Aorta (tissue), 5 donors: ENCODE data around the gene CD200. TPM values are rescaled to one million over a fixed set of nuclear protein-coding genes. Genes with fewer than 3 reads are reported as not detected.

Experiments
- ATAC-seq: fragments of 200-7000 bp; cut with Tn5 transposase; one replicate; pipeline ENCODE4 v1.9.1; 2022; ENCODE audit warnings: moderate library complexity; ENCODE audit not compliant: low FRiP score
- DNase-seq, 2 donors: peaks; one replicate each; pipeline ENCODE4 v3.0.0-alpha.2; 2020
- H3K27ac ChIP-seq, 2 donors: one replicate each; pipeline ENCODE4 v1.5.1; 2013; ENCODE audit warnings: low read length in 2 of 2, mild to moderate bottlenecking in 2 of 2, moderate library complexity in 2 of 2, control low read depth in 1 of 2, inconsistent platforms in 1 of 2, low read depth in 1 of 2
- H3K27me3 ChIP-seq, 2 donors: one replicate each; pipeline ENCODE4 v1.6.1; 2013; ENCODE audit warnings: control low read depth in 1 of 2, low read length in 1 of 2, mild to moderate bottlenecking in 1 of 2, moderate library complexity in 1 of 2; ENCODE audit not compliant: insufficient read depth in 2 of 2, control insufficient read depth in 1 of 2
- H3K36me3 ChIP-seq, 2 donors: one replicate each; pipeline ENCODE4 v1.6.1; 2013; ENCODE audit warnings: control low read depth in 1 of 2, low read length in 1 of 2, mild to moderate bottlenecking in 1 of 2; ENCODE audit not compliant: insufficient read depth in 2 of 2, control insufficient read depth in 1 of 2
- H3K4me1 ChIP-seq, 2 donors: one replicate each; pipeline ENCODE4 v1.6.1; 2013; ENCODE audit warnings: low read length in 2 of 2, control low read depth in 1 of 2, mild to moderate bottlenecking in 1 of 2, moderate library complexity in 1 of 2; ENCODE audit not compliant: insufficient read depth in 2 of 2, control insufficient read depth in 1 of 2
- H3K4me3 ChIP-seq, 2 donors: one replicate each; pipeline ENCODE4 v1.5.1; 2013; ENCODE audit warnings: low read length in 2 of 2, control low read depth in 1 of 2, mild to moderate bottlenecking in 1 of 2
- H3K9me3 ChIP-seq: one replicate; pipeline ENCODE4 v1.6.1; 2013; ENCODE audit warnings: mild to moderate bottlenecking, low read length; ENCODE audit not compliant: control insufficient read depth
- WGBS, 2 donors: extraction: QIAGEN DNeasy Blood & Tissue Kit; methylation state at CpG; one replicate each; pipeline ENCODE4 v1.1.7; 2013; 5-methylcytosine and 5-hydroxymethylcytosine counted together
- intact Hi-C, 2 donors: fragments of 100-400 bp; cut with DNase I; formaldehyde crosslinking; loops; one replicate each; pipeline versions ENCODE4 v1.14.2 to v1.15.0; 2022
- polyA plus RNA-seq, 2 donors: library from polyadenylated mRNA; stranded (reverse); fragments of 200-250 nt; gene quantifications; one replicate each; pipeline ENCODE4 v1.2.3, GENCODE V29; 2013
- total RNA-seq, 2 donors: library from RNA; stranded (reverse); fragmentation: NEBNext Ultra II Directional; extraction: Animal tissue kit (Norgen Biotek cat#: 25700); gene quantifications; one replicate each; pipeline ENCODE4 v1.2.1, GENCODE V29; 2021
- donor health status: healthy with polysubstance abuse.
- donor health status: Bipolar disorder and iron deficiency.
- donor health status: DM: no; HTN: no; CAD: no.
- donor health status: DM: no; HTN: no; CAD: no.
- donor health status: DM: yes; HTN: yes; CAD: no.

Gene CD200
- total and polyA plus RNA-seq, 4 donors: 15.8 to 45.3 (median 29.9) TPM

DNA sequence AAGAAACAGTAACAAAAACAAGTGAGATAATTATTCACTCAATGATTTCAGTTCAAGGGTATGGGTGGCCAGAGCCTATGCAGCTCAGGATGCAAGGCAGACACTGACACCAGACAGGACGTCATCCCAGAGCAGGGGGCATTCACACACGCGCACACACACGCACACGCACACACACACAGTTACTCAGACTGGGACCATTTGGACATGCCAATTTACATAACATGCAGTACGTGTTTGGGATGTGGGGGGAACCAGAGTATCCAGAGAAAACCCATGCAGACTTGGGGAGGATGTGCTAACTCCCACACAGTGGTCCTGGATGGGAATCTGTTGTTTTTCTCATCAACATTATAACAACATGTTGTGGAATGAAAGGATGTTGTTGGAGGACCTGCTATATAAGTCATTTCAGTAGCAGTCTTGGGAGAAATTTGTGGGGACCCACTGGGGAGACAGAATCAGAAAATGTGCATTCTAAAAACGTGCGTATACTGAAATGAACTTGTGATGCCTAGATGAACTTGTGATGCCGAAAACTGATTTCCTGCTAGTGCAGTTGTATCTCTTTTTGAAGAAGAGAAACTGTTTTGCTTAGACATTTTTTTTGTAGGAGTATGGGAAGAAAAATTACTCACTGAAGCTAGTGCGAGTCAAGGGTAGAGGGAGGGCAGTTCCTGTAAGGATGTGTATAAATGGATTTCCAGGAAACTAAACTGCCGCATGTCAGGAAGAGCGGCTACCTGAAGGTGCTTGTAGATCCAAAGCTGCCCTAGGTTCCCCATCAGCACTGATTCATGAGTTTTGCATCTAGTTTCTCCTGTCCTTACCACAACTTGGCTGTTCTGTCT, 25.2 kb downstream of the CD200 start:
- intact Hi-C loops: loop anchor here in 1 of 2 donors (2.0 kb wide), 1 partner anchor 67 kb away; no protein-coding TSS in a partner anchor
- H3K4me3 ChIP-seq: peak overlapping the region in 1 of 2 donors; percentile 41
- H3K4me1 ChIP-seq: peaks cover 0 to 2% of the 10 kb centered on the region in 2 donors

DNA sequence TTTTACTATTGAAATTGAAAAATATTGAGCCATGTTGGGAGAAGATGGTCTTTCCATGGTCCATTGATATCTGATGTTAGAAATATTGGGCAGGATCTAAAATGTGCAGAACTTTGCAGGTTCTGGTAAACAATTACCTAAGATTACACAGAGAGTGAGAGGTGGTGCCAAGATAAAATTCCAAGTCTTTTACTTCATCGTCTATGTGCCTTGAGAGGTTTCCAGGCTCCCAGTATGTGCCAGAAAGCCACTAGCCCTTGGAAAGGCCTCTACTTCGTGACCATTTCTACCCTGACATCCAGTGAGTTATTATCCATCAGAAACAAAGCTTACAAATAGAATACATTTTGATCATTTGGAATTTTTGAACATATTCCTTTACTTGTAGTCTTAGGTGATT, 27.6 kb downstream of the CD200 start:
- Histone ChIP-seq H3K4me3 (no peak overlapping the region), H3K27ac (no peak overlapping the region), H3K36me3 (no peaks in the 10 kb centered on the region), H3K27me3 (no peaks in the 10 kb centered on the region), H3K4me1 (peaks cover 0 to 2% of the 10 kb centered on the region in 2 donors), H3K9me3 (no peaks in the 10 kb centered on the region)
- peak; percentile 53 to 66 for DNase-seq
- intact Hi-C loops: loop anchor here in 1 of 2 donors (5.0 kb wide), 1 partner anchor 52 kb away; no protein-coding TSS in a partner anchor
- ATAC-seq: peak; percentile 49
- WGBS, 2 donors: 0 to 4% methylated on average over 2 of the region's 2 CpGs

More for the DNA sequence above, 25.2 kb downstream of the CD200 start:
- Histone ChIP-seq H3K36me3 (no peaks in the 10 kb centered on the region), H3K27me3 (no peaks in the 10 kb centered on the region), H3K9me3 (no peaks in the 10 kb centered on the region), H3K27ac (peak overlapping the region; percentile 43 to 92)
- DNase-seq (peak; percentile 60 to 74), ATAC-seq (peak; percentile 52)
- 43 to 44% methylated on average over 12 of the region's 12 CpGs for WGBS, 2 donors

DNA sequence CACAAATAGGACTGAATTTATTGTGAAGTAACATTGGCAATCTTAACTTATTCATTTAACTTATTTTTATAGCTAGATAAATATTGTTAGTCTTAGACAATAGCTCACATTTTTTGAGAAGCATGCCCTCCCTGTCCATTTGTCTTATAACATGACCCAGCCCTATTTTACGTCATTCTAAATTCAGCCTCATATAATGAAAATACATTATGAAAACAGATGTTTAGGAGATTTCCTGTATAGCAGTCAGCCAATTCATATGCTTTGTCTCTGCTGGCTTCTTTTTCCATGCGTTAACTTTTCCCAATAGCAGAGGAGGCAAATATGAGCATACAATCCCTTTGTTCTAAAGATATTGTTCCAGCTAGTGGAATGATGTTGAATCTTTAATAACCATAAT, 29.3 kb downstream of the CD200 start:
- H3K36me3 ChIP-seq: no peaks in the 10 kb centered on the region
- intact Hi-C loops: loop anchor here in 1 of 2 donors (5.0 kb wide), 1 partner anchor 50 kb away; no protein-coding TSS in a partner anchor
- H3K27me3 ChIP-seq: no peaks in the 10 kb centered on the region
- H3K27ac ChIP-seq: peak overlapping the region in 1 of 2 donors; percentile 57
- WGBS, 2 donors: 8 to 19% methylated on average over 2 of the region's 2 CpGs
- no peak overlapping the region for H3K4me3 ChIP-seq
- DNase-seq (no peak), ATAC-seq (no peak)
- no peaks in the 10 kb centered on the region for H3K9me3 ChIP-seq
- peaks cover 0 to 5% of the 10 kb centered on the region in 2 donors for H3K4me1 ChIP-seq

DNA sequence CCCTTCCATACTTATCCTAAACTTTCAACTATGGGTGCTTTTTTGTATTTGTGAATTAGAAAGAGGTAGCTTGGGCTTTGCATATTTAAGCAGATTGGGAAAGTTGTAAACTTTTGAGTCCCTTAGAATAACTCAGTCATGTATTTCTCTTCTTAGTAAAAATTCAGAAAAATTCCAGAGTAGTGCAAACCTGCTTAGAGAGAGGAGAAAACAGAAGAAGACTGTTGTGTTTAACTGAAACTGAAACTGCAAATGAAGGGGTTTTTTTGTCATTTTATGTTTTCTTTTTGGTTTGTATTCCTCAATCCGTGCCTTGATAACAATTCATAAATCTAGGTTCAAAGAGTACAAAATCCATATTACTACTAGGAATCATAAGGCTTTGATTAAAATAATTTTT, 31.3 kb downstream of the CD200 start:
- H3K9me3 ChIP-seq: no peaks in the 10 kb centered on the region
- WGBS, 2 donors: 0 to 2% methylated on average over 1 of the region's 1 CpG
- H3K27me3 ChIP-seq: no peaks in the 10 kb centered on the region
- H3K36me3 ChIP-seq: no peaks in the 10 kb centered on the region
- DNase-seq (no peak), ATAC-seq (no peak)
- H3K27ac ChIP-seq: peak overlapping the region; percentile 1 to 60
- intact Hi-C loops: loop anchor here in 1 of 2 donors (5.0 kb wide), 1 partner anchor 48 kb away; no protein-coding TSS in a partner anchor
- no peak overlapping the region for H3K4me3 ChIP-seq
- peaks cover 4 to 5% of the 10 kb centered on the region in 2 donors for H3K4me1 ChIP-seq

DNA sequence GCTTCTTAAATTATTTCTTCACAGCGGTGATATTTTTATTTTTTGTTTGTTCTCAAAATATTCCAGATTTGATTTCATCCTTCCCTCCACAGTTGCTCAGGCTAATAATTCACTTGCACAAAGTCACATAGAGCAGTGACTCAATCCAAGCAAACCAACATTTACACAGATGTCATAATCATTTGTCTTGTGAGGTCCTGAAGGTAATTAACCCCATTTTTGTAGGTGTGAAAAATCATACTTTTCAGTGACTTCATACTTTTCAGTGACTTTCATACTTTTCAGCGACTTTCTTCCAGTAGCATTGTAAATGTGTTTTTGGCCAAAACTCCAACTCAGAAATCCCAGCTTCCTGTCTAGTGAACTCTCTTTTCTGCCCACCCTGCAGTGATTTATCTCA, 32.1 kb downstream of the CD200 start:
- Histone ChIP-seq H3K27ac (peak overlapping the region in 1 of 2 donors; percentile 82), H3K36me3 (no peaks in the 10 kb centered on the region), H3K9me3 (no peaks in the 10 kb centered on the region), H3K4me1 (peaks cover 4 to 5% of the 10 kb centered on the region in 2 donors), H3K27me3 (no peaks in the 10 kb centered on the region), H3K4me3 (no peak overlapping the region)
- intact Hi-C loops: no loop called here
- DNase-seq (no peak), ATAC-seq (peak; percentile 42)
- 2 to 9% methylated on average over 2 of the region's 2 CpGs for WGBS, 2 donors

DNA sequence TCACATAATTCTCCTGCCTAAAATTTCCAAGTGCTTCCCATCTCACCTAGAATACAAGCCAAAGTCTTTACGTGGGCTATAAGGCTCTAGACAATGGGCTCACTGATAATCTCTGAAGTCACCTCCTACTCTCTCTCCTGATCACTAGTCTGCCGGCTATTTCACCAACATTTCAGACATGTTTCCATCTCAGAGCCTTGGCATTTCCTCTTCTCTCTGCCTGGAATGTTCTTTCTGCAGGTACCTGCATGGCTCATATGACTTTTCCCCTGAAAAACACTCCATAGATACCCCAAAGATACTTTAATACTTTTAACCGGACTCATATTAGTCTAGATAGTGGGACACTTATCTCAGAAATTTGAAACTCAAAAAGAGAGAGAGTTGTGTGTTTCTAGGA, 32.7 kb downstream of the CD200 start:
- no peaks in the 10 kb centered on the region for H3K9me3 ChIP-seq
- peak overlapping the region; percentile 37 to 82 for H3K27ac ChIP-seq
- no peak overlapping the region for H3K4me3 ChIP-seq
- no peaks in the 10 kb centered on the region for H3K27me3 ChIP-seq
- 22 to 28% methylated on average over 3 of the region's 3 CpGs for WGBS, 2 donors
- ATAC-seq: no peak
- intact Hi-C loops: no loop called here
- H3K4me1 ChIP-seq: peaks cover 4 to 5% of the 10 kb centered on the region in 2 donors
- no peaks in the 10 kb centered on the region for H3K36me3 ChIP-seq
- DNase-seq: no peak

DNA sequence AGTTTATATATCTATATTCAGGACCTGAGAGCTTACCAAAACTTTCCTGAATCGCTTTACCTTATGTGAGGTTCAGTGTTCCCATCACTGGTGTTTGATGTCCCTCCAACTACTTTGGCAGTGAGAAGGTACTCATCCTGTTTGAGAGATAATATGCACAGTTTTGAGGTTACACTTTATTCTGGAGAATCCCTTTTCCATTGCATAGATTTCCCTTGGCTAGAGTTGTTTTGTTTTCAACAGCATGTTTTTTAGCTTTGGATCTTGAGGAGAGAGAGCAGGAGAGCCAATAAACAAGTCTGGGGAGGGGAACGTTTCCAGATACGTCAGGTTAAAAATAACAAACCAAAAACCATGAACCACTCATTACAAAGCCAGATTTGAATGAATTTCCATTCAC, 33.6 kb downstream of the CD200 start:
- Histone ChIP-seq H3K36me3 (no peaks in the 10 kb centered on the region), H3K27ac (peak overlapping the region in 1 of 2 donors; percentile 28), H3K9me3 (no peaks in the 10 kb centered on the region), H3K4me3 (no peak overlapping the region), H3K27me3 (no peaks in the 10 kb centered on the region), H3K4me1 (peaks cover 4 to 5% of the 10 kb centered on the region in 2 donors)
- 33 to 38% methylated on average over 3 of the region's 3 CpGs for WGBS, 2 donors
- ATAC-seq (no peak), DNase-seq (no peak)
- intact Hi-C loops: no loop called here

DNA sequence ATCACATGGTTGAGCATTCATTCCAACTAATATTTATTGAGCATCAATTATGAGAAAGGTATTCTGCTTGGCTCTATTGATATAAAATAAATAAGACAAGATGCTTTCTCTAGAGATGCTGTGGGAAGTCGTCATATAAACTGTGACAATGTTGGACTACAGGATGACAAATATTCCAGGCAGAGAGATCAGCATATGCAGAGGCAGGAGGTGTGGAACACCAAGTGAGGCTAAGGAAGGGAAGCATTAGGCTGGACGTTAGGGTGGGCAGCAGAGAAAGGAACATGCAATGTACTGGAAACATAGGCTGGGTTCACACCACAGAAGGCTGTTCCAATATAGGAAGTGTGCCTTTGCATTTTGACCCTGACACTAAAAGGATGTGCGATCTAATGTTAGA, 38.6 kb downstream of the CD200 start:
- Histone ChIP-seq H3K4me1 (peaks cover 1 to 7% of the 10 kb centered on the region in 2 donors), H3K9me3 (no peaks in the 10 kb centered on the region), H3K4me3 (no peak overlapping the region), H3K36me3 (no peaks in the 10 kb centered on the region), H3K27me3 (no peaks in the 10 kb centered on the region), H3K27ac (no peak overlapping the region)
- ATAC-seq (no peak), DNase-seq (no peak)
- 76 to 81% methylated on average over 3 of the region's 3 CpGs for WGBS, 2 donors
- intact Hi-C loops: no loop called here

DNA sequence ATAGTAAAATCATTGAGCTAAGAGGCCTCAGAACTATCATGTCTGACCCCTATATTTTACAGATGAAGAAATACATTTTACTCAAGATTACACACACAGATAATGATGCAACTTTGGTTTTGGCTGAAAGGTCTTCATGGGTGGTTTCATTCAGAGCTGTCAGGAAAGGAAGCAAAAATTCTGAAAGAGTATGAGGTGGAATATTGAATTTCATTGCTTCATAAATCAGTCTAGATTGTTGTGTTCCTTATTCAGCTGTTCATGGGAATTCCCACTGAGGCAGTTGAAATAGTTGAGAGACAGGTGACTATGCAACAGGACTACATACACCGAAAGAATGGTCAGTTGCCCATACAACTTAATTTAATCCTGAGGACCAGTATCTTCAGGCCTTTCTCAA, 39.4 kb downstream of the CD200 start:
- H3K36me3 ChIP-seq: no peaks in the 10 kb centered on the region
- no peak overlapping the region for H3K27ac ChIP-seq
- H3K4me3 ChIP-seq: no peak overlapping the region
- intact Hi-C loops: no loop called here
- no peak for DNase-seq
- H3K27me3 ChIP-seq: no peaks in the 10 kb centered on the region
- 99 to 100% methylated on average over 1 of the region's 1 CpG for WGBS, 2 donors
- peaks cover 0 to 7% of the 10 kb centered on the region in 2 donors for H3K4me1 ChIP-seq
- no peaks in the 10 kb centered on the region for H3K9me3 ChIP-seq
- ATAC-seq: no peak
